Esophagus squamous epithelium (tissue), 5 donors: ENCODE results near the gene MLLT1. TPM values are rescaled to one million over a fixed set of nuclear protein-coding genes. Genes with fewer than 3 reads are reported as not detected.
A peak's percentile ranks its signal among the peaks of the same experiment; 100 is the strongest.

Source experiments
- DNase-seq: peaks from one replicate; lab custom pipeline; 2025; lab: John Stamatoyannopoulos, UW
- H3K27ac ChIP-seq, 4 donors: fragments of 200-600 bp; sonication (generic); one replicate each; pipeline ENCODE4 v1.5.1; 2016 to 2019; ENCODE audit warnings: mild to moderate bottlenecking in 1 of 4
- H3K27me3 ChIP-seq, 4 donors: fragments of 200-600 bp; sonication (generic); 1 replicate in 3 of 4; 2 replicates in 1 of 4; pipeline versions ENCODE4 v1.5.1 to v1.6.0; 2017 to 2021; ENCODE audit warnings: antibody characterized with exemption in 1 of 4
- H3K36me3 ChIP-seq, 3 donors: fragments of 200-600 bp; sonication (generic); one replicate each; pipeline ENCODE4 v1.5.1; 2016 to 2019
- H3K4me1 ChIP-seq, 3 donors: fragments of 200-600 bp; sonication (generic); one replicate each; pipeline ENCODE4 v1.5.1; 2017 to 2019
- H3K4me3 ChIP-seq, 4 donors: fragments of 200-600 bp; sonication (generic); 1 replicate in 3 of 4; 2 replicates in 1 of 4; pipeline ENCODE4 v1.5.1; 2016 to 2019; ENCODE audit warnings: mild to moderate bottlenecking in 2 of 4, moderate library complexity in 1 of 4
- H3K9me3 ChIP-seq, 3 donors: fragments of 200-600 bp; sonication (generic); one replicate each; pipeline ENCODE4 v1.5.1; 2016 to 2019
- POLR2A ChIP-seq, 4 donors: fragments of 450-650 bp; IDR thresholded peaks; one replicate each; pipeline ENCODE4 v1.6.1; 2017; ENCODE audit warnings: antibody characterized with exemption in 4 of 4, mild to moderate bottlenecking in 4 of 4, moderate library complexity in 3 of 4
- WGBS, 2 donors: methylation state at CpG; one replicate each; pipeline ENCODE4 v1.1.5; 2018; 5-methylcytosine and 5-hydroxymethylcytosine counted together
- intact Hi-C: fragments of 100-400 bp; cut with DNase I; formaldehyde crosslinking; loops from one replicate; pipeline ENCODE4 v1.15.0; 2022
- total RNA-seq, 4 donors: library from RNA; depleted of rRNA; stranded (reverse); fragments of >200 nt; gene quantifications; one replicate each; pipeline ENCODE4 v1.1.0, GENCODE V29; 2016
- TF ChIP-seq, protein P1 (sequence below), 6 experiments: fragments of 450-650 bp in 4 of 6; fragments of 200-600 bp in 2 of 6; sonication (generic) in 2 of 6; IDR thresholded peaks; one replicate each; pipeline ENCODE4 v1.5.1; 2016 to 2019; ENCODE audit warnings: antibody characterized with exemption in 6 of 6, mild to moderate bottlenecking in 4 of 6, moderate library complexity in 4 of 6
- donor health status: DM: yes; HTN: yes; CAD: no.

Gene MLLT1
- total RNA-seq, 4 donors from 2014 or later, result 10.3 to 20.1 (median 12.7) TPM

GRCh38 chr19:6261883-6262282 lies 17.9 kb downstream of the MLLT1 start:
- H3K9me3 ChIP-seq, result no peaks in the 10 kb centered on the region
- intact Hi-C loops, result no loop called here
- H3K4me3 ChIP-seq, result no peak overlapping the region
- H3K27ac ChIP-seq, result no peak overlapping the region
- no peaks in the 10 kb centered on the region for H3K27me3 ChIP-seq
- WGBS, 2 donors, result 59 to 81% methylated on average over 5 to 14 of the region's 15 CpGs
- TF ChIP-seq POLR2A (IDR thresholded peaks at IDR 0.05), result no peak
- TF ChIP-seq, protein P1, sequence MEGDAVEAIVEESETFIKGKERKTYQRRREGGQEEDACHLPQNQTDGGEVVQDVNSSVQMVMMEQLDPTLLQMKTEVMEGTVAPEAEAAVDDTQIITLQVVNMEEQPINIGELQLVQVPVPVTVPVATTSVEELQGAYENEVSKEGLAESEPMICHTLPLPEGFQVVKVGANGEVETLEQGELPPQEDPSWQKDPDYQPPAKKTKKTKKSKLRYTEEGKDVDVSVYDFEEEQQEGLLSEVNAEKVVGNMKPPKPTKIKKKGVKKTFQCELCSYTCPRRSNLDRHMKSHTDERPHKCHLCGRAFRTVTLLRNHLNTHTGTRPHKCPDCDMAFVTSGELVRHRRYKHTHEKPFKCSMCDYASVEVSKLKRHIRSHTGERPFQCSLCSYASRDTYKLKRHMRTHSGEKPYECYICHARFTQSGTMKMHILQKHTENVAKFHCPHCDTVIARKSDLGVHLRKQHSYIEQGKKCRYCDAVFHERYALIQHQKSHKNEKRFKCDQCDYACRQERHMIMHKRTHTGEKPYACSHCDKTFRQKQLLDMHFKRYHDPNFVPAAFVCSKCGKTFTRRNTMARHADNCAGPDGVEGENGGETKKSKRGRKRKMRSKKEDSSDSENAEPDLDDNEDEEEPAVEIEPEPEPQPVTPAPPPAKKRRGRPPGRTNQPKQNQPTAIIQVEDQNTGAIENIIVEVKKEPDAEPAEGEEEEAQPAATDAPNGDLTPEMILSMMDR (IDR thresholded peaks at IDR 0.05), result no peak
- peaks cover 0 to 39% (median 4%) of the 10 kb centered on the region in 3 donors for H3K4me1 ChIP-seq
- peaks cover 9 to 88% (median 15%) of the 10 kb centered on the region in 3 donors for H3K36me3 ChIP-seq
- DNase-seq, result no peak

DNA sequence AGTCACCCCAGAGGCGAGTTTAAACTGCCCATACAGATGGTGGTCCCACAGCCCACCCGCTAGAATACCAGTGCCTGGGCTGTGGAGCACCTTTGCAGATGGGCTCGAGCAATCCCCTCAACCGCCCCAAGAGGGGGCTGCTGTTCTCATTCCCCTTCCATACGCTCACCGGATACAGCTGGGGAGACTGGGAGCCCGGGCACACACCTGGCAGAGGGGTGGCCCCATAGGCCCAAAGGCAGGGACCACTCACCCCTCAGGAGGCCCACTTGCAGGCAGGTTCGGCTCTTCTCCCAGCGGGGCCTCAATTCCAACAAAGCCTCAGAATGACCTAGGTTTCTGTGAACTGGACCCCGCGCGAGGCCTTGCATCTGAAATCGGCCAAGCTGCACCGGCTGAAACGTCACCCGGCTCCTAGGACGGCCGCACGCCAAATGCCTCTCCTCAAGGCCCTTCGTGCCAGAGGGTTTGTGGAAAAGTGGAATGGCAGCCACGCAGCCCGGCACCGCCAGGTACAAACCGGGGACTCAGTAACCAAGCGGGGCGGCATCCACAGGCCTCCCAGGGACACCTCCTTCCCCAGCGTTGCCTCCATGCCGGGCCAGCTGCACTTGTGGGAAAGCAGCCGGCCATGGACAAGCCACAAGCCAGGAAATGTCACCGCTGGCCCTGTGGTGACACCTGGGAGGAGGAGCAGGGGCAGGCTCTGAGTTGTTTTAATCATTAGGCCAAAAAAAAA lies 18.7 kb downstream of the MLLT1 start:
- no peak for DNase-seq
- no peak for TF ChIP-seq POLR2A (IDR thresholded peaks at IDR 0.05)
- TF ChIP-seq, protein P1 (IDR thresholded peaks at IDR 0.05), result peak in 5 of 6 experiments; percentile 6 to 39 (median 33)
- Histone ChIP-seq H3K36me3 (peaks cover 9 to 80% (median 15%) of the 10 kb centered on the region in 3 donors), H3K9me3 (no peaks in the 10 kb centered on the region), H3K27me3 (no peaks in the 10 kb centered on the region), H3K4me3 (no peak overlapping the region), H3K27ac (no peak overlapping the region), H3K4me1 (peaks cover 0 to 39% (median 4%) of the 10 kb centered on the region in 3 donors)
- intact Hi-C loops, result no loop called here
- WGBS, 2 donors, result 67 to 77% methylated on average over 5 of the region's 30 CpGs

GRCh38 chr19:6260376-6260775 lies 19.4 kb downstream of the MLLT1 start:
- H3K27ac ChIP-seq, result no peak overlapping the region
- H3K4me3 ChIP-seq, result no peak overlapping the region
- TF ChIP-seq POLR2A (IDR thresholded peaks at IDR 0.05), result no peak
- TF ChIP-seq, protein P1 (IDR thresholded peaks at IDR 0.05), result no peak
- peaks cover 9 to 73% (median 15%) of the 10 kb centered on the region in 3 donors for H3K36me3 ChIP-seq
- intact Hi-C loops, result no loop called here
- WGBS, 2 donors, result 60 to 100% methylated on average over 1 to 2 of the region's 9 CpGs
- H3K4me1 ChIP-seq, result peaks cover 0 to 45% (median 4%) of the 10 kb centered on the region in 3 donors
- DNase-seq, result no peak
- H3K27me3 ChIP-seq, result no peaks in the 10 kb centered on the region
- no peaks in the 10 kb centered on the region for H3K9me3 ChIP-seq

- H3K27ac ChIP-seq, result peak overlapping the region in 2 of 4 donors; percentile 21 to 26
- 49 to 82% methylated on average over 3 to 7 of the region's 12 CpGs for WGBS, 2 donors
- TF ChIP-seq, protein P1 (IDR thresholded peaks at IDR 0.05), result no peak
- no peak for TF ChIP-seq POLR2A (IDR thresholded peaks at IDR 0.05)
- no peaks in the 10 kb centered on the region for H3K27me3 ChIP-seq
- intact Hi-C loops, result no loop called here
- DNase-seq, result no peak
- H3K4me1 ChIP-seq, result peaks cover 0 to 45% (median 4%) of the 10 kb centered on the region in 3 donors
- no peak overlapping the region for H3K4me3 ChIP-seq
- no peaks in the 10 kb centered on the region for H3K9me3 ChIP-seq
- H3K36me3 ChIP-seq, result peaks cover 9 to 68% (median 15%) of the 10 kb centered on the region in 3 donors
Measured at GRCh38 chr19:6259312-6259861, 20.4 kb downstream of the MLLT1 start.

DNA sequence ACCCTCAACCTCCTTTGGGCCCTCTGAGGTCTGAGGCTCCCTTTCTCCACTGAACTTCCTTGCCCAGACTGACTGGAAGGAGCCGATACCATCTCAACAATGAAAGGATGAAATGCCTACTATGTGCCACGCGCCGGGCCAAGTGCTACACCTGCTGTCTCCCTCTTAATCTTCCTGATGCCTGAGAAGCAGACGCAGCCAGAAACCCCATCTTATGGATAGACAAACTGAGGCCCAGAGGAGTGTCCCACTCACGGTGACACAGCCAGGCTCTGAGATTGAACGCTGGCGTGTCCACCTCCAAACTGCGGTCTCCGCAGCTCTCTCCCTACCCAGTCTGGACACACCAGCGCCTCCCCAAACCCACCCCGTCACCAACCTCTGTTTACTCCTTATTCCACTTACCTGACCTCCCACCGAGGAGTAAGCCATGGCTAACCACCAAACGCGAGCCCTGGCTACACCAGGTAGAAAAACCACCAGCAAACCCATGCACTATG lies 20.9 kb downstream of the MLLT1 start:
- peak overlapping the region in 1 of 4 donors; percentile 21 for H3K27ac ChIP-seq
- H3K9me3 ChIP-seq, result no peaks in the 10 kb centered on the region
- no peak for DNase-seq
- WGBS, 2 donors, result 94% methylated on average over 12 to 14 of the region's 15 CpGs
- TF ChIP-seq, protein P1 (IDR thresholded peaks at IDR 0.05), result no peak
- no peak for TF ChIP-seq POLR2A (IDR thresholded peaks at IDR 0.05)
- peaks cover 9 to 68% (median 15%) of the 10 kb centered on the region in 3 donors for H3K36me3 ChIP-seq
- H3K4me1 ChIP-seq, result peaks cover 0 to 40% (median 4%) of the 10 kb centered on the region in 3 donors
- intact Hi-C loops, result no loop called here
- H3K4me3 ChIP-seq, result no peak overlapping the region
- no peaks in the 10 kb centered on the region for H3K27me3 ChIP-seq
